Lower lobe of right lung (tissue), 2 donors: ENCODE data around the gene PCDHGB7. TPM values are rescaled to one million over a fixed set of nuclear protein-coding genes. Genes with fewer than 3 reads are reported as not detected.
"Not testable (repeated sequence)": the region's sequence is repeated elsewhere in the genome, so short reads cannot be mapped to it uniquely, and the experiment has no call there.

Source experiments
- ATAC-seq, 2 donors: fragments of 200-7000 bp; cut with Tn5 transposase; one replicate each; pipeline ENCODE4 v1.9.1; 2020 to 2022; ENCODE audit warnings: mild to moderate bottlenecking in 2 of 2, moderate library complexity in 2 of 2
- DNase-seq: peaks from one replicate; pipeline ENCODE4 v3.0.0-alpha.2; 2020
- H3K27ac ChIP-seq: fragments of 200-600 bp; one replicate; pipeline ENCODE4 v1.8.0; 2022
- H3K27me3 ChIP-seq: fragments of 200-600 bp; one replicate; pipeline ENCODE4 v1.8.0; 2022; ENCODE audit warnings: low read depth
- H3K36me3 ChIP-seq: fragments of 200-600 bp; one replicate; pipeline ENCODE4 v1.8.0; 2022; ENCODE audit warnings: mild to moderate bottlenecking
- H3K4me1 ChIP-seq: fragments of 200-600 bp; one replicate; pipeline ENCODE4 v1.8.0; 2022
- H3K4me3 ChIP-seq: fragments of 200-600 bp; one replicate; pipeline ENCODE4 v1.8.0; 2022; ENCODE audit warnings: mild to moderate bottlenecking
- H3K9me3 ChIP-seq: fragments of 200-600 bp; one replicate; pipeline ENCODE4 v1.8.0; 2022
- CTCF ChIP-seq: fragments of 200-600 bp; IDR thresholded peaks from one replicate; pipeline ENCODE4 v1.8.0; 2022; ENCODE audit warnings: antibody characterized with exemption, mild to moderate bottlenecking
- intact Hi-C: fragments of 100-400 bp; cut with DNase I; formaldehyde crosslinking; loops from one replicate; pipeline ENCODE4 v1.11.0; 2022
- total RNA-seq: library from RNA; stranded (reverse); fragmentation: NEBNext Ultra II Directional; extraction: Animal tissue kit (Norgen Biotek cat#: 25700); gene quantifications from one replicate; pipeline ENCODE4 v1.2.1, GENCODE V29; 2021
- donor health status: DM: no; HTN: yes; CAD: no; lungs with severe emphysema.

Gene PCDHGB7
- total RNA-seq, 1 donor from 2014 or later, result 15.9 TPM

DNA sequence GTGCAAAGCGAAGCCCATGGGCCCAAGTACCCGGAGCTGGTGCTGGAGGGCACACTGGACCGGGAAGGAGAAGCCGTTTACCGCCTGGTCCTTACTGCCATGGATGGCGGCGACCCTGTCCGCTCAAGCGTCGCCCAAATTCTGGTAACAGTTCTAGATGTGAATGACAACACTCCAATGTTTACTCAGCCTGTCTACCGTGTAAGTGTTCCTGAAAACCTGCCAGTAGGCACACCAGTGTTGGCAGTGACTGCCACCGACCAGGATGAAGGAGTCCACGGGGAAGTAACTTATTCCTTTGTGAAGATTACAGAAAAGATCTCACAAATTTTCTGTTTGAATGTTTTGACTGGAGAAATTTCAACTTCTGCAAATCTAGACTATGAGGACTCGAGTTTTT, 42.9 kb upstream of the PCDHGB7 start:
- intact Hi-C loops, result no loop called here
- no peak overlapping the region for H3K27ac ChIP-seq
- DNase-seq, result no peak
- H3K4me3 ChIP-seq, result no peak overlapping the region
- no peaks in the 10 kb centered on the region for H3K4me1 ChIP-seq
- H3K27me3 ChIP-seq, result peaks cover 22% of the 10 kb centered on the region
- no peak for ATAC-seq
- H3K36me3 ChIP-seq, result no peaks in the 10 kb centered on the region
- peaks cover 74% of the 10 kb centered on the region for H3K9me3 ChIP-seq
- no peak for TF ChIP-seq CTCF

DNA sequence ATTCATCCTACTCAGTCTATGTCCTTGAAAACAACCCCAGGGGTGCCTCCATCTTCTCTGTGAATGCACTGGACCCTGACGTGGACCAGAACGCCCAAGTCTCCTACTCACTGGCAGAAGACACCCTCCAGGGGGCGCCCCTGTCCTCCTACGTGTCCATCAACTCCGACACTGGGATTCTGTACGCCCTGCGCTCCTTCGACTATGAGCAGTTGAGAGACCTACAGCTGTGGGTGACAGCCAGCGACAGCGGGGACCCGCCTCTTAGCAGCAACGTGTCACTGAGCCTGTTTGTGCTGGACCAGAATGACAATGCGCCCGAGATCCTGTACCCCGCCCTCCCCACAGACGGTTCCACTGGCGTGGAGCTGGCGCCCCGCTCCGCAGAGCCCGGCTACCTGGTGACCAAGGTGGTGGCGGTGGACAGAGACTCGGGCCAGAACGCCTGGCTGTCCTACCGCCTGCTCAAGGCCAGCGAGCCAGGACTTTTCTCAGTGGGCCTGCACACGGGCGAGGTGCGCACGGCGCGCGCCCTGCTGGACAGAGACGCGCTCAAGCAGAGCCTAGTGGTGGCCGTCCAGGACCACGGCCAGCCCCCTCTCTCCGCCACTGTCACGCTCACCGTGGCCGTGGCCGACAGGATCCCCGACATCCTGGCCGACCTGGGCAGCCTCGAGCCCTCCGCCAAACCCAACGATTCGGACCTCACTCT, 41.9 kb upstream of the PCDHGB7 start:
- Histone ChIP-seq H3K27me3 (peaks cover 16% of the 10 kb centered on the region), H3K9me3 (peaks cover 73% of the 10 kb centered on the region)
- H3K4me3 ChIP-seq, intact Hi-C loops, DNase-seq, H3K27ac ChIP-seq, H3K4me1 ChIP-seq, H3K36me3 ChIP-seq, ATAC-seq: not testable (repeated sequence)

- Histone ChIP-seq H3K27ac (no peak within 1 kb of the TSS), H3K27me3 (peaks cover 7% of the 10 kb centered on the region), H3K9me3 (peaks cover 83% of the 10 kb centered on the region), H3K4me1 (no peaks in the 10 kb centered on the region), H3K36me3 (no peaks in the 10 kb centered on the region), H3K4me3 (peak within 1 kb of the TSS; percentile 18)
- DNase-seq, result no peak
- intact Hi-C loops, result no loop called here
- no peak for ATAC-seq
- TF ChIP-seq CTCF, result no peak
Observed at GRCh38 chr5:141382469-141383294, 34.8 kb upstream of the PCDHGB7 start, which contains the start of gene PCDHGA7. Gene PCDHGA7 (plus strand): TSS chr5:141382742. CDS start chr5:141382900, 158 bp downstream.

- Histone ChIP-seq H3K27ac (no peak overlapping the region), H3K4me1 (no peaks in the 10 kb centered on the region), H3K4me3 (no peak overlapping the region), H3K36me3 (no peaks in the 10 kb centered on the region), H3K27me3 (peaks cover 7% of the 10 kb centered on the region), H3K9me3 (peaks cover 79% of the 10 kb centered on the region)
- DNase-seq (no peak), ATAC-seq (no peak)
- no peak for TF ChIP-seq CTCF
- intact Hi-C loops, result no loop called here
Observed at GRCh38 chr5:141383345-141383744, 34.1 kb upstream of the PCDHGB7 start.

DNA sequence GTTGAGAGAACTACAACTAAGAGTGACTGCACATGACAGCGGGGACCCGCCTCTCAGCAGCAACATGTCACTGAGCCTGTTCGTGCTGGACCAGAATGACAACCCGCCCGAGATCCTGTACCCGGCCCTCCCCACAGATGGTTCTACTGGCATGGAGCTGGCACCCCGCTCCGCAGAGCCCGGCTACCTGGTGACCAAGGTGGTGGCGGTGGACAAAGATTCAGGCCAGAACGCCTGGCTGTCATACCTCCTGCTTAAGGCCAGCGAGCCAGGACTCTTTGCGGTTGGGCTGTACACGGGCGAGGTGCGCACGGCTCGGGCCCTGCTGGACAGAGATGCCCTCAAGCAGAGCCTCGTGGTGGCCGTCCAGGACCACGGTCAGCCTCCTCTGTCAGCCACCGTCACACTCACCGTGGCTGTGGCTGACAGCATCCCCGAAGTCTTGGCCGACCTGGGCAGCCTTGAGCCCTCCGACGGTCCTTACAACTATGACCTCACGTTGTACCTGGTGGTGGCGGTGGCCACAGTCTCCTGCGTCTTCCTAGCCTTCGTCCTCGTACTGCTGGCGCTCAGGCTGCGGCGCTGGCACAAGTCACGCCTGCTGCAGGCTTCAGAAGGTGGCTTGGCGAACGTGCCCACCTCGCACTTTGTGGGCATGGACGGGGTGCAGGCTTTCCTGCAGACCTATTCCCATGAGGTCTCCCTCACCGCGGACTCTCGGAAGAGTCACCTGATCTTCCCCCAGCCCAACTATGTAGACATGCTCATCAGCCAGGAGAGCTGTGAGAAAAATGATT, 32.8 kb upstream of the PCDHGB7 start:
- H3K27me3 ChIP-seq, result peaks cover 10% of the 10 kb centered on the region

More for the DNA sequence above, 32.8 kb upstream of the PCDHGB7 start:
- Histone ChIP-seq H3K4me1 (no peaks in the 10 kb centered on the region), H3K36me3 (no peaks in the 10 kb centered on the region), H3K9me3 (peaks cover 86% of the 10 kb centered on the region), H3K27ac (no peak overlapping the region), H3K4me3 (no peak overlapping the region)
- no peak for DNase-seq
- intact Hi-C loops, result no loop called here
- ATAC-seq, result no peak
- no peak for TF ChIP-seq CTCF
